OCI-LY1 (cell line): ENCODE results near the gene TMEFF2.

ENCODE experiments used
- H2AFZ ChIP-seq: fragments of 200-600 bp; sonication (generic), shearing (Covaris generic); 2 replicates; pipeline ENCODE4 v1.6.0; 2014; ENCODE audit warnings: antibody characterized with exemption, mild to moderate bottlenecking, low read length
- H3F3A ChIP-seq: fragments of 200-600 bp; sonication (generic), shearing (Covaris generic); 2 replicates; pipeline ENCODE4 v1.6.0; 2014; ENCODE audit warnings: mild to moderate bottlenecking, antibody characterized with exemption, low read length, moderate library complexity; ENCODE audit not compliant: insufficient read depth
- H3K27ac ChIP-seq: fragments of 200-600 bp; sonication (generic); 2 replicates; pipeline ENCODE4 v1.5.1; 2014; ENCODE audit warnings: low read length, mixed run types, mild to moderate bottlenecking, low read depth; ENCODE audit not compliant: poor library complexity, severe bottlenecking
- H3K27me3 ChIP-seq: fragments of 200-600 bp; sonication (generic); 2 replicates; pipeline ENCODE4 v1.6.0; 2014; ENCODE audit warnings: antibody characterized with exemption, mild to moderate bottlenecking, low read length, moderate library complexity; ENCODE audit not compliant: insufficient read depth
- H3K36me3 ChIP-seq: fragments of 200-600 bp; sonication (generic); 2 replicates; pipeline ENCODE4 v1.6.1; 2014; ENCODE audit warnings: mild to moderate bottlenecking, antibody characterized with exemption, low read length, moderate library complexity, mixed read lengths; ENCODE audit not compliant: insufficient read depth
- H3K4me1 ChIP-seq: fragments of 200-600 bp; sonication (generic); 2 replicates; pipeline ENCODE4 v1.5.1; 2014; ENCODE audit warnings: mild to moderate bottlenecking, low read length, moderate library complexity; ENCODE audit not compliant: insufficient read depth, severe bottlenecking
- H3K4me2 ChIP-seq: fragments of 200-600 bp; sonication (generic), shearing (Covaris generic); 2 replicates; pipeline ENCODE4 v1.6.1; 2014; ENCODE audit warnings: low read length
- H3K4me3 ChIP-seq: fragments of 200-600 bp; sonication (generic); 2 replicates; pipeline ENCODE4 v1.5.1; 2014; ENCODE audit warnings: low read length, low read depth, mild to moderate bottlenecking, mixed read lengths; ENCODE audit not compliant: poor library complexity, severe bottlenecking
- H3K79me2 ChIP-seq: fragments of 200-600 bp; shearing (Covaris generic); 2 replicates; pipeline ENCODE4 v1.6.1; 2016; ENCODE audit warnings: mixed run types, low read length, mixed read lengths; ENCODE audit not compliant: insufficient read depth
- H3K9ac ChIP-seq: fragments of 200-600 bp; sonication (generic), shearing (Covaris generic); 2 replicates; pipeline ENCODE4 v1.6.1; 2014; ENCODE audit warnings: mild to moderate bottlenecking, low read length, mixed read lengths
- H3K9me2 ChIP-seq: fragments of 200-600 bp; sonication (generic), shearing (Covaris generic); 2 replicates; pipeline ENCODE4 v1.6.1; 2014; ENCODE audit warnings: low read depth, mild to moderate bottlenecking, low read length, mixed read lengths
- H3K9me3 ChIP-seq: fragments of 200-600 bp; shearing (Covaris generic); 2 replicates; pipeline ENCODE4 v1.6.1; 2014; ENCODE audit warnings: low read length, mixed read lengths
- H4K20me1 ChIP-seq: fragments of 200-600 bp; sonication (generic), shearing (Covaris generic); 2 replicates; pipeline ENCODE4 v1.6.0; 2016; ENCODE audit warnings: mild to moderate bottlenecking, low read length; ENCODE audit not compliant: insufficient read depth
- CTCF ChIP-seq: fragments of 200-600 bp; sonication (generic), shearing (Covaris generic); IDR thresholded peaks from 2 replicates; pipeline ENCODE4 v1.5.1; 2017; ENCODE audit warnings: mild to moderate bottlenecking, antibody characterized with exemption, low read length, moderate library complexity, mixed read lengths
- EZH2 ChIP-seq: fragments of 200-600 bp; sonication (generic), shearing (Covaris generic); IDR thresholded peaks from 2 replicates; pipeline ENCODE4 v1.8.0; 2017; ENCODE audit warnings: borderline replicate concordance, mixed run types, mild to moderate bottlenecking, antibody characterized with exemption, low read length, moderate library complexity, mixed read lengths

The TMEFF2 gene

GRCh38 chr2:191905336-191905735 is 289.4 kb downstream of the TMEFF2 start:
- Histone ChIP-seq H3K9me2 (no peaks in the 10 kb centered on the region), H3K27ac (no peak overlapping the region), H3F3A (no peaks in the 10 kb centered on the region), H3K4me1 (no peaks in the 10 kb centered on the region), H3K36me3 (no peaks in the 10 kb centered on the region), H3K4me2 (no peak overlapping the region), H3K4me3 (no peak overlapping the region), H3K9ac (no peak overlapping the region), H3K27me3 (no peaks in the 10 kb centered on the region), H3K9me3 (no peaks in the 10 kb centered on the region), H2AFZ (no peak overlapping the region), H4K20me1 (no peaks in the 10 kb centered on the region), H3K79me2 (no peaks in the 10 kb centered on the region)
- no peak for TF ChIP-seq CTCF

DNA sequence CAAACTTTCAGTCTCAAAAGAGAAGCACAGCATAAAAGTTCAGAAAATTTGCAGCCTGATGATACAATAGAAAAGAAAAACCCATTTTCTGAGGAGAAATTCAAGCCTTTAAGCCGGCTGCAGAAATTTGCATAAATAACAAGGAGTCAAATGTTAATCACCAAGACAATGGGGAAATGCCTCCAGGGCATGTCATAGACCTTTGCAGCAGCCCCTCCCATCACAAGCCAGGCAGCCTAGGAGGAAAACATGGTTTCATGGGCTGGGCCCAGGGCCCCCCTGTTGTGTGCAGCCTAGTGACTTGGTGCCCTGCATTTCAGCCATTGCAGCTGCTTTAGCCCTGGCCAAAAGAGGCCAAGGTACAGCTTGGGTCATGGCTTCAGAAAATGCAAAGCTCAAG is 293.7 kb downstream of the TMEFF2 start:
- Histone ChIP-seq H3K36me3 (no peaks in the 10 kb centered on the region), H3K4me2 (no peak overlapping the region), H3K27ac (no peak overlapping the region), H3K9me2 (no peaks in the 10 kb centered on the region), H3F3A (no peaks in the 10 kb centered on the region), H3K79me2 (no peaks in the 10 kb centered on the region), H3K9me3 (no peaks in the 10 kb centered on the region), H2AFZ (no peak overlapping the region), H3K4me1 (no peaks in the 10 kb centered on the region), H3K4me3 (no peak overlapping the region), H4K20me1 (no peaks in the 10 kb centered on the region), H3K9ac (no peak overlapping the region), H3K27me3 (no peaks in the 10 kb centered on the region)
- TF ChIP-seq EZH2 (no peak), CTCF (no peak)

DNA sequence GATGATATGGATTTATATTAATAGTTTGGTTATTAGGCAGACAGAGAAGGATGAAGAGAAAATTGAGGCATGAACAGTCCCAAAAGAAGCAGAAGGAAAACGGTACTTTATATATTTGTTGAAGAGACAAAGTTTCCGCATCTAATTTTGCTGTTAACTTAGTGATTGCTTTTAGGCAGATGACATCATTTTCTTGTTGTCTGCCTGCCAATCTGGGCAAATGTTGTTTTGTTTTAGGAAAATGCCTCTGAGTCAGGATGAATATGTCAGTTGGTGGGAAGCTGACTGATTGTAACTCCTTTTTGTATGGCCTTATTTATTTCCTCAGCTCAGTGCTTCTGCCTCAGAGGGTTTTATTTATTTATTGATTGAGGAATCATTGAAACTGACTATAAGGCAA is 295.3 kb downstream of the TMEFF2 start:
- no peaks in the 10 kb centered on the region for H3K27me3 ChIP-seq
- H3K4me2 ChIP-seq = no peak overlapping the region
- TF ChIP-seq CTCF = no peak
- no peak for TF ChIP-seq EZH2
- no peak overlapping the region for H3K4me3 ChIP-seq
- H3K27ac ChIP-seq = no peak overlapping the region
- no peaks in the 10 kb centered on the region for H3K79me2 ChIP-seq
- no peaks in the 10 kb centered on the region for H3K9me3 ChIP-seq
- no peaks in the 10 kb centered on the region for H4K20me1 ChIP-seq
- H3K4me1 ChIP-seq = no peaks in the 10 kb centered on the region
- no peaks in the 10 kb centered on the region for H3K36me3 ChIP-seq
- no peaks in the 10 kb centered on the region for H3F3A ChIP-seq
- no peak overlapping the region for H2AFZ ChIP-seq
- H3K9ac ChIP-seq = no peak overlapping the region
- H3K9me2 ChIP-seq = no peaks in the 10 kb centered on the region
